ENCODE measurements around the gene MAZ. TPM values are rescaled to one million over a fixed set of nuclear protein-coding genes. Genes with fewer than 3 reads are reported as not detected.

MAZ gene
- total and polyA plus RNA-seq, 2 donors (not counting 3 experiments of a cell fraction or from before 2014, with no cell fraction given), result 165 to 311 TPM

GRCh38 chr16:29767062-29767461, 39.3 kb upstream of the MAZ start:
- Histone ChIP-seq H3K9me1 (replicated peaks; ENCODE audit: control insufficient read depth, extremely low read depth, insufficient read depth, low read length) (no peaks in the 10 kb centered on the region), H2AFZ (ENCODE audit: low read depth, low read length) (no peak overlapping the region), H3K79me2 (ENCODE audit: control insufficient read depth, insufficient read depth, low read length) (no peaks in the 10 kb centered on the region), H3K9me3 (replicated peaks; ENCODE audit: control insufficient read depth, insufficient read depth, low read length) (no peaks in the 10 kb centered on the region), H3K4me1 (ENCODE audit: control insufficient read depth, extremely low read depth, insufficient read depth, low read length) (no peaks in the 10 kb centered on the region), H3K4me3 (replicated peaks in 1 of 3; ENCODE audit: insufficient read depth in 1 of 3, low read depth in 1 of 3, low read length in 3 of 3) (no peak overlapping the region), H3K27me3 (ENCODE audit: control insufficient read depth in 2 of 2, insufficient read depth in 2 of 2, low read length in 2 of 2) (no peaks in the 10 kb centered on the region), H3K9ac (replicated peaks; ENCODE audit: extremely low read depth, insufficient read depth, low read length) (no peak overlapping the region), H3K27ac (ENCODE audit: insufficient read depth, low read depth, low read length) (no peak overlapping the region), H3K36me3 (ENCODE audit: control insufficient read depth in 2 of 2, extremely low read depth in 1 of 2, insufficient read depth in 2 of 2, low read length in 2 of 2) (no peaks in the 10 kb centered on the region), H3K4me2 (ENCODE audit: insufficient read depth, low read length) (no peak overlapping the region), H4K20me1 (replicated peaks; ENCODE audit: control insufficient read depth, extremely low read depth, insufficient read depth, low read length) (no peaks in the 10 kb centered on the region)
- POLR2A ChIA-PET, result no interaction called here
- CTCF ChIA-PET, result interaction anchor here (1.2 to 4.0 kb wide), 2 partner anchors 18 to 23 kb away, joined by 3 to 26 read pairs; partner anchors contain the start of gene KIF22
- intact Hi-C loops (cut with micrococcal nuclease), result no loop called here
- DNase-seq (ENCODE audit: low read depth, low spot score), result no peak
- BruUV-seq (replicated peaks), result no TSS peak
- no peak for FAIRE-seq
- dilution Hi-C loops (cut with MboI; ENCODE audit: extremely low pct_ligation_motif_present, low sequenced_read_pairs), result no loop called here
- TF ChIP-seq POLR2AphosphoS5 (IDR thresholded peaks at IDR 0.05; ENCODE audit: insufficient read depth, low read depth, low read length), result no peak
- no peak for TF ChIP-seq GATA2 (IDR thresholded peaks at IDR 0.05; ENCODE audit: insufficient read depth, insufficient read length, low read depth, low read length)
- no peak for TF ChIP-seq JUN (IDR thresholded peaks at IDR 0.05; ENCODE audit: borderline replicate concordance, insufficient read depth, insufficient read length, low read depth)
- no peak for TF ChIP-seq CTCF (IDR thresholded peaks at IDR 0.05; ENCODE audit: extremely low read depth in 1 of 2, insufficient read depth in 1 of 2, low read depth in 1 of 2, low read length in 2 of 2)
- TF ChIP-seq MAX (IDR thresholded peaks at IDR 0.05; ENCODE audit: insufficient read depth, insufficient read length), result no peak
- TF ChIP-seq POLR2A (IDR thresholded peaks at IDR 0.05; ENCODE audit: low read depth, low read length), result no peak
- no peak for TF ChIP-seq MYC (IDR thresholded peaks at IDR 0.05; ENCODE audit: low read depth, low read length)
- TF ChIP-seq FOS (IDR thresholded peaks at IDR 0.05; ENCODE audit: borderline replicate concordance, insufficient read depth, low read length), result no peak
- no peak for TF ChIP-seq EZH2 (IDR thresholded peaks at IDR 0.05; ENCODE audit: borderline replicate concordance, low read depth, low read length, severe bottlenecking)

Data from endothelial cell of umbilical vein (primary cell).